OCI-LY7 (cell line): Measurements from ENCODE around the gene TRAF4. TPM values are rescaled to one million over a fixed set of nuclear protein-coding genes. Genes with fewer than 3 reads are reported as not detected.

Experiments
- BruUV-seq: library from RNA; stranded (reverse); fragments of 400-500 nt; replicated peaks from 2 replicates; lab custom pipeline; 2021; lab: Mats Ljungman, UMichigan
- CTCF ChIA-PET: fragments of 300-600 bp; sonication (Branson Sonifier 250); formaldehyde crosslinking; loops from one replicate; lab custom pipeline; 2022; ENCODE audit warnings: antibody characterized with exemption; ENCODE audit not compliant: unreplicated experiment; lab: Charles Lee
- POLR2A ChIA-PET: fragments of 300-600 bp; sonication (Branson Sonifier 250); formaldehyde crosslinking; loops from one replicate; lab custom pipeline; 2022; ENCODE audit warnings: antibody characterized with exemption; lab: Charles Lee
- DNase-seq: peaks from one replicate; pipeline ENCODE4 v3.0.0-alpha.2; 2015; ENCODE audit warnings: low spot score
- H2AFZ ChIP-seq: fragments of 200-600 bp; sonication (generic), shearing (Covaris generic); 2 replicates; pipeline ENCODE4 v1.6.1; 2014; ENCODE audit warnings: mild to moderate bottlenecking, antibody characterized with exemption, low read length, moderate library complexity
- H3K27ac ChIP-seq: fragments of 200-600 bp; sonication (generic); 2 replicates; pipeline ENCODE4 v1.5.1; 2014; ENCODE audit warnings: mixed run types, low read depth, mild to moderate bottlenecking, moderate library complexity, low read length, inconsistent platforms; ENCODE audit not compliant: poor library complexity, severe bottlenecking
- H3K36me3 ChIP-seq: fragments of 200-600 bp; sonication (generic); 2 replicates; pipeline ENCODE4 v1.6.1; 2014; ENCODE audit warnings: mild to moderate bottlenecking, antibody characterized with exemption, low read length, moderate library complexity, mixed read lengths; ENCODE audit not compliant: insufficient read depth
- H3K4me1 ChIP-seq: fragments of 200-600 bp; sonication (generic); 2 replicates; pipeline ENCODE4 v1.5.1; 2014; ENCODE audit warnings: mild to moderate bottlenecking, low read length; ENCODE audit not compliant: insufficient read depth, poor library complexity, severe bottlenecking
- H3K4me2 ChIP-seq: fragments of 200-600 bp; sonication (generic); 2 replicates; pipeline ENCODE4 v1.6.1; 2014; ENCODE audit warnings: mild to moderate bottlenecking, low read length
- H3K4me3 ChIP-seq: fragments of 200-600 bp; sonication (generic); 2 replicates; pipeline ENCODE4 v1.5.1; 2014; ENCODE audit warnings: mild to moderate bottlenecking, low read depth, low read length; ENCODE audit not compliant: poor library complexity, severe bottlenecking
- H3K79me2 ChIP-seq: fragments of 200-600 bp; sonication (generic); 2 replicates; pipeline ENCODE4 v1.6.1; 2016; ENCODE audit warnings: low read depth, mild to moderate bottlenecking, low read length, moderate library complexity, mixed read lengths; ENCODE audit not compliant: insufficient read depth
- H3K9me2 ChIP-seq: fragments of 200-600 bp; sonication (generic); 2 replicates; pipeline ENCODE4 v1.6.1; 2016; ENCODE audit warnings: mild to moderate bottlenecking, low read length, mixed read lengths; ENCODE audit not compliant: insufficient read depth
- H3K9me3 ChIP-seq: fragments of 200-600 bp; sonication (generic); 2 replicates; pipeline ENCODE4 v1.6.1; 2014; ENCODE audit warnings: mild to moderate bottlenecking, mixed run types, low read length, mixed read lengths
- H4K20me1 ChIP-seq: fragments of 200-600 bp; sonication (generic); 2 replicates; pipeline ENCODE4 v1.6.1; 2014; ENCODE audit warnings: mild to moderate bottlenecking, antibody characterized with exemption, low read length, moderate library complexity, mixed read lengths; ENCODE audit not compliant: insufficient read depth
- EZH2phosphoT487 ChIP-seq: fragments of 200-600 bp; sonication (generic); IDR thresholded peaks from 2 replicates; pipeline ENCODE4 v1.6.1; 2018; ENCODE audit warnings: low read depth, borderline replicate concordance, mild to moderate bottlenecking, mixed run types, antibody characterized with exemption, low read length, moderate library complexity, mixed read lengths
- intact Hi-C: fragments of 100-400 bp; cut with micrococcal nuclease; formaldehyde crosslinking; loops from one replicate; pipeline ENCODE4 v1.10.0; 2022; ENCODE audit not compliant: unreplicated experiment
- total RNA-seq, 2 experiments: library from RNA; depleted of rRNA in 1 of 2; stranded (reverse); fragments of >200 nt in 1 of 2; shearing (Covaris generic) in 1 of 2; gene quantifications; 2 replicates each; pipeline ENCODE4 v1.2.3, GENCODE V29; 2014 to 2022
- TF ChIP-seq, protein P1 (sequence below): fragments of 200-600 bp; sonication (generic); conservative IDR thresholded peaks from 2 replicates; pipeline ENCODE4 v1.5.1; 2014; ENCODE audit warnings: mild to moderate bottlenecking, antibody characterized with exemption, low read length, moderate library complexity, mixed read lengths

Gene TRAF4
- total RNA-seq, 2 experiments from 2014 or later = 105 to 123 TPM

DNA sequence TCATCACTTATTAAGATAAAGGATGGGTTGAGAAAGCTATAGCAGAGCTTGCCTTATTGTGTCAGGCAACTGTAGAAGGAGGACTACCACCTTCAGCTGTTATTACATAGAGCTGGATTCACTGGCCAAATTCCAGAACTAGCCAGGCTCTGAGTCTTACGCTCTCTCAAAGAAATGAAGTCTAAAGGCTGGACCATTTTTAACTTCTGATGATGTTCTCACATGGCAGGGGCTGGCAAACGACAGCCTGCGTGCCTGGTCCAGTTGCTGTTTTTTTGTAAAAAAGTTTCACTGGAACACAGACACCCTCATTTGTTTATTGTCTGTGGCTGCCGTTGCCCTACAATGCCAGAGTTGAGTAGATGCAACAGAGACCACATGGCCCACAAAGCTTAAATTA is 21.2 kb downstream of the TRAF4 start:
- ChIA-PET POLR2A (interaction anchor here (0.7 to 1.3 kb wide), 4 partner anchors 8 to 106 kb away, joined by 3 to 7 read pairs (median 4); no protein-coding TSS in a partner anchor), CTCF (no interaction called here)
- intact Hi-C loops = no loop called here
- H3K27ac ChIP-seq = no peak overlapping the region
- no peaks in the 10 kb centered on the region for H4K20me1 ChIP-seq
- H3K4me1 ChIP-seq = no peaks in the 10 kb centered on the region
- no peaks in the 10 kb centered on the region for H3K9me2 ChIP-seq
- no peak overlapping the region for H3K4me2 ChIP-seq
- H3K79me2 ChIP-seq = no peaks in the 10 kb centered on the region
- peaks cover 16% of the 10 kb centered on the region for H3K36me3 ChIP-seq
- H3K9me3 ChIP-seq = no peaks in the 10 kb centered on the region
- DNase-seq = no peak
- no peak overlapping the region for H3K4me3 ChIP-seq
- H2AFZ ChIP-seq = no peak overlapping the region
- no peak for TF ChIP-seq EZH2phosphoT487
- TF ChIP-seq, protein P1, sequence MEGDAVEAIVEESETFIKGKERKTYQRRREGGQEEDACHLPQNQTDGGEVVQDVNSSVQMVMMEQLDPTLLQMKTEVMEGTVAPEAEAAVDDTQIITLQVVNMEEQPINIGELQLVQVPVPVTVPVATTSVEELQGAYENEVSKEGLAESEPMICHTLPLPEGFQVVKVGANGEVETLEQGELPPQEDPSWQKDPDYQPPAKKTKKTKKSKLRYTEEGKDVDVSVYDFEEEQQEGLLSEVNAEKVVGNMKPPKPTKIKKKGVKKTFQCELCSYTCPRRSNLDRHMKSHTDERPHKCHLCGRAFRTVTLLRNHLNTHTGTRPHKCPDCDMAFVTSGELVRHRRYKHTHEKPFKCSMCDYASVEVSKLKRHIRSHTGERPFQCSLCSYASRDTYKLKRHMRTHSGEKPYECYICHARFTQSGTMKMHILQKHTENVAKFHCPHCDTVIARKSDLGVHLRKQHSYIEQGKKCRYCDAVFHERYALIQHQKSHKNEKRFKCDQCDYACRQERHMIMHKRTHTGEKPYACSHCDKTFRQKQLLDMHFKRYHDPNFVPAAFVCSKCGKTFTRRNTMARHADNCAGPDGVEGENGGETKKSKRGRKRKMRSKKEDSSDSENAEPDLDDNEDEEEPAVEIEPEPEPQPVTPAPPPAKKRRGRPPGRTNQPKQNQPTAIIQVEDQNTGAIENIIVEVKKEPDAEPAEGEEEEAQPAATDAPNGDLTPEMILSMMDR = no peak
- no TSS peak for BruUV-seq

DNA sequence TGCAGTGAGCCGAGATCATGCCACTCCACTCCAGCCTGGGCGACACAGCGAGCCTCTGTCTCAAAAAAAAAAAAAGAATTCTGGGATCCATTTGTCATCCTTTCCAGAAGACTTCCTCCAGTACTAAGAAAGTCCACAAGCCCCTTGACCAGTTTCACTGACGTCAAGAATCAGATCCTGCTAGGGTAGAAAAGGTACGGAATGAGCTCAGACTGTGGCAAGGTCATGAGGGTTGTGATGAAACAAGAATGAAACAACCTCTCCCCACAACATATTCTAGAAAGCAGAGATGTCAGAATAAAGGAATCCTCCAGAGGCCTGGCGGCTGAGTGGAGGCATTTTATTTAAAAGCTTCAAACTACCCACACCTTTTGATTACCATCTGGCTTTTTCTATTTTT is 29.9 kb downstream of the TRAF4 start:
- peaks cover 7% of the 10 kb centered on the region; the same call in 1 of the 2 replicates for H3K36me3 ChIP-seq
- H3K9me2 ChIP-seq = no peaks in the 10 kb centered on the region
- no peak overlapping the region for H2AFZ ChIP-seq
- H3K4me3 ChIP-seq = no peak overlapping the region
- H3K79me2 ChIP-seq = peaks cover 3% of the 10 kb centered on the region; the same call in 1 of the 2 replicates
- no peaks in the 10 kb centered on the region for H4K20me1 ChIP-seq
- ChIA-PET POLR2A (interaction anchor here (0.6 to 1.4 kb wide), 7 partner anchors 9 to 164 kb away, joined by 3 to 7 read pairs (median 5); no protein-coding TSS in a partner anchor), CTCF (interaction anchor here (1.0 kb wide), 1 partner anchor 10 kb away, joined by 3 read pairs; no protein-coding TSS in a partner anchor)
- no peak overlapping the region for H3K27ac ChIP-seq
- peaks cover 15% of the 10 kb centered on the region for H3K4me1 ChIP-seq
- BruUV-seq = no TSS peak
- no peak for DNase-seq
- no peaks in the 10 kb centered on the region for H3K9me3 ChIP-seq
- TF ChIP-seq, protein P1 = no peak
- TF ChIP-seq EZH2phosphoT487 = no peak
- H3K4me2 ChIP-seq = no peak overlapping the region
- intact Hi-C loops = no loop called here

GRCh38 chr17:28774206-28774605 is 30.4 kb downstream of the TRAF4 start:
- intact Hi-C loops = no loop called here
- BruUV-seq = no TSS peak
- Histone ChIP-seq H4K20me1 (no peaks in the 10 kb centered on the region), H3K79me2 (peaks cover 3% of the 10 kb centered on the region; the same call in 1 of the 2 replicates), H3K9me3 (no peaks in the 10 kb centered on the region), H3K9me2 (no peaks in the 10 kb centered on the region), H3K4me2 (no peak overlapping the region), H3K4me1 (peaks cover 15% of the 10 kb centered on the region), H2AFZ (no peak overlapping the region), H3K27ac (no peak overlapping the region), H3K4me3 (no peak overlapping the region), H3K36me3 (peaks cover 7% of the 10 kb centered on the region; the same call in 1 of the 2 replicates)
- CTCF ChIA-PET = interaction anchor here (1.0 kb wide), 1 partner anchor 10 kb away, joined by 3 read pairs; no protein-coding TSS in a partner anchor
- DNase-seq = no peak
- TF ChIP-seq EZH2phosphoT487 = no peak
- TF ChIP-seq, protein P1 = no peak
- POLR2A ChIA-PET = interaction anchor here (0.6 to 1.1 kb wide), 6 partner anchors 9 to 163 kb away, joined by 3 to 7 read pairs (median 5); no protein-coding TSS in a partner anchor
